KBM-7 (cell line): Measurements from ENCODE around the gene MEDAG.
A peak's percentile ranks its signal among the peaks of the same experiment; 100 is the strongest.

Experiments
- DNase-seq: peaks from one replicate; pipeline ENCODE4 v3.0.0-alpha.2; 2015
- in situ Hi-C: fragments of 300-500 bp; cut with MboI; formaldehyde crosslinking; loops from 2 replicates; pipeline ENCODE4 v1.14.3; 2020; ENCODE audit warnings: low sequenced_read_pairs, low pct_unique_long_range_greater_than_20kb, mixed read lengths

MEDAG gene

GRCh38 chr13:30871588-30872275 lies 34.3 kb upstream of the MEDAG start:
- in situ Hi-C loops, result no loop called here
- no peak for DNase-seq

GRCh38 chr13:30872276-30872594 lies 33.8 kb upstream of the MEDAG start:
- no peak for DNase-seq
- in situ Hi-C loops, result no loop called here

- in situ Hi-C loops, result no loop called here
These were observed 33.2 kb upstream of the MEDAG start for GRCh38 chr13:30872685-30873461.

GRCh38 chr13:30873499-30873898 lies 32.6 kb upstream of the MEDAG start:
- in situ Hi-C loops, result no loop called here
- no peak for DNase-seq

More at GRCh38 chr13:30872685-30873461, 33.2 kb upstream of the MEDAG start:
- DNase-seq, result peak; percentile 70

GRCh38 chr13:30874111-30874510 lies 32.0 kb upstream of the MEDAG start:
- in situ Hi-C loops, result no loop called here
- DNase-seq, result no peak

- no peak for DNase-seq
- in situ Hi-C loops, result no loop called here
These were observed 31.5 kb upstream of the MEDAG start for GRCh38 chr13:30874561-30874960.

- in situ Hi-C loops, result no loop called here
- no peak for DNase-seq
These were observed 28.7 kb upstream of the MEDAG start for GRCh38 chr13:30877335-30877734.

GRCh38 chr13:30880151-30880855 lies 25.8 kb upstream of the MEDAG start:
- in situ Hi-C loops, result no loop called here
- no peak for DNase-seq

- in situ Hi-C loops, result no loop called here
- no peak for DNase-seq
These were observed 25.3 kb upstream of the MEDAG start for GRCh38 chr13:30880856-30881155.

GRCh38 chr13:30881191-30881651 lies 24.9 kb upstream of the MEDAG start:
- DNase-seq, result no peak
- in situ Hi-C loops, result no loop called here

GRCh38 chr13:30882026-30882850 lies 23.8 kb upstream of the MEDAG start:
- in situ Hi-C loops, result no loop called here
- no peak for DNase-seq

GRCh38 chr13:30882996-30883766 lies 22.9 kb upstream of the MEDAG start:
- DNase-seq, result no peak
- in situ Hi-C loops, result no loop called here

- DNase-seq, result no peak
- in situ Hi-C loops, result no loop called here
These were observed 21.5 kb upstream of the MEDAG start for GRCh38 chr13:30884543-30884942.

- in situ Hi-C loops, result no loop called here
- DNase-seq, result no peak
These were observed 16.8 kb upstream of the MEDAG start for GRCh38 chr13:30889196-30889690.

- peak; percentile 41 for DNase-seq
- in situ Hi-C loops, result no loop called here
These were observed 13.1 kb upstream of the MEDAG start for GRCh38 chr13:30892966-30893365.

- in situ Hi-C loops, result no loop called here
These were observed 10.3 kb upstream of the MEDAG start for GRCh38 chr13:30895773-30896172.

GRCh38 chr13:30898070-30898469 lies 8.0 kb upstream of the MEDAG start:
- no peak for DNase-seq
- in situ Hi-C loops, result no loop called here

More at GRCh38 chr13:30895773-30896172, 10.3 kb upstream of the MEDAG start:
- DNase-seq, result no peak

GRCh38 chr13:30898678-30899241 lies 7.3 kb upstream of the MEDAG start:
- no peak for DNase-seq
- in situ Hi-C loops, result no loop called here
